DOHH2 (cell line): ENCODE data around the gene IL20.
A peak's percentile ranks its signal among the peaks of the same experiment; 100 is the strongest.

Experiments used
- H3F3A ChIP-seq: fragments of 200-600 bp; sonication (generic), shearing (Covaris generic); 2 replicates; pipeline ENCODE4 v1.6.0; 2016; ENCODE audit warnings: antibody characterized with exemption, mild to moderate bottlenecking; ENCODE audit not compliant: control insufficient read depth, insufficient read depth
- H3K27ac ChIP-seq: fragments of 200-600 bp; sonication (generic); 2 replicates; pipeline ENCODE4 v1.5.1; 2014; ENCODE audit warnings: low read depth, mild to moderate bottlenecking, low read length, moderate library complexity
- H3K27me3 ChIP-seq: fragments of 200-600 bp; sonication (generic); 2 replicates; pipeline ENCODE4 v1.6.1; 2014; ENCODE audit warnings: mild to moderate bottlenecking, low read length, mixed read lengths; ENCODE audit not compliant: control insufficient read depth
- H3K36me3 ChIP-seq: fragments of 200-600 bp; sonication (generic); 2 replicates; pipeline ENCODE4 v1.6.1; 2014; ENCODE audit warnings: mild to moderate bottlenecking, low read length, moderate library complexity, mixed read lengths; ENCODE audit not compliant: control insufficient read depth
- H3K4me1 ChIP-seq: fragments of 200-600 bp; sonication (generic); 2 replicates; pipeline ENCODE4 v1.6.1; 2014; ENCODE audit warnings: mild to moderate bottlenecking, low read length, mixed read lengths; ENCODE audit not compliant: control insufficient read depth
- H3K4me2 ChIP-seq: fragments of 200-600 bp; sonication (generic); 2 replicates; pipeline ENCODE4 v1.6.0; 2014; ENCODE audit warnings: mild to moderate bottlenecking, low read length, moderate library complexity
- H3K4me3 ChIP-seq: fragments of 200-600 bp; sonication (generic); 2 replicates; pipeline ENCODE4 v1.5.1; 2014; ENCODE audit warnings: mild to moderate bottlenecking, low read length, mixed read lengths
- H3K79me2 ChIP-seq: fragments of 200-600 bp; sonication (generic); 2 replicates; pipeline ENCODE4 v1.6.1; 2014; ENCODE audit warnings: mild to moderate bottlenecking, low read length, mixed read lengths; ENCODE audit not compliant: control insufficient read depth
- H3K9me2 ChIP-seq: fragments of 200-600 bp; sonication (generic); replicated peaks from 2 replicates; pipeline ENCODE4 v1.6.1; 2014; ENCODE audit warnings: mild to moderate bottlenecking, low read length, mixed read lengths; ENCODE audit not compliant: control insufficient read depth
- H3K9me3 ChIP-seq: fragments of 200-600 bp; sonication (generic); 2 replicates; pipeline ENCODE4 v1.6.1; 2014; ENCODE audit warnings: antibody characterized with exemption, low read length, mixed read lengths; ENCODE audit not compliant: control insufficient read depth, insufficient read depth
- H4K20me1 ChIP-seq: fragments of 200-600 bp; sonication (generic); 2 replicates; pipeline ENCODE4 v1.6.0; 2014; ENCODE audit warnings: low read depth, mild to moderate bottlenecking, antibody characterized with exemption, low read length, moderate library complexity; ENCODE audit not compliant: control insufficient read depth, insufficient read depth
- EZH2phosphoT487 ChIP-seq: fragments of 200-600 bp; sonication (generic); IDR thresholded peaks from 2 replicates; pipeline ENCODE4 v1.6.1; 2017; ENCODE audit warnings: borderline replicate concordance, mild to moderate bottlenecking, antibody characterized with exemption, low read length, moderate library complexity, mixed read lengths
- TF ChIP-seq, protein P1 (sequence below): fragments of 200-600 bp; sonication (generic); IDR thresholded peaks from one replicate; pipeline ENCODE4 v1.5.1; 2014; ENCODE audit warnings: antibody characterized with exemption, mild to moderate bottlenecking, low read depth, low read length; ENCODE audit not compliant: poor library complexity, severe bottlenecking

IL20 gene

DNA sequence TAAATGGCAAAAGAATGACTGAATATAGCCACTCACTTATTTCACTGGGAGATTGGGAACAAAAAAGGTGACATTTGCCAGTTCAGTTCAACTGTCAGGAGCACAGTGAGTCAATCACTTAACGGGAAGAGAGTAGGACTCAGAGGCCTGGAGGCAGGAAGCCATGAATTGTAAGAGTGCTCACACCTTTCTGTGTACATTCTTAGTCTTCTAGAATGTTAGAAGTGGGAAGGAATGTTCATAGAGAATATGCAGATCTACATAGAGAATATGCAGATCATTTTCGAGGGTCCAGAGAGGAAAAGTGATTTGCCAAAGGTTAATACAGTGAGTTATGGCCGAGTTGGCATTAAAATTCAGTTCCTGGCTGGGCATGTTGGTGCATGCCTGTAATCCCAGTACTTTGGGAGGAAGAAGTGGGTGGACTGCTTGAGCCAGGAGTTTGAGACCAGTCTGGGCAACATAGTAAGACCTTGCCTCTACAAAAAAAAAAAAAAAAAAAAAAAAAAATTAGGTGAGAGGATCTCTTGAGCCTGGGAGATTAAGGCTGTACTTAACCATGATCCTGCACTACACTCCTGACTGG lies 8.3 kb downstream of the IL20 start:
- no peak overlapping the region for H3K4me2 ChIP-seq
- H3K36me3 ChIP-seq: no peaks in the 10 kb centered on the region
- H3F3A ChIP-seq: no peaks in the 10 kb centered on the region
- TF ChIP-seq, protein P1, sequence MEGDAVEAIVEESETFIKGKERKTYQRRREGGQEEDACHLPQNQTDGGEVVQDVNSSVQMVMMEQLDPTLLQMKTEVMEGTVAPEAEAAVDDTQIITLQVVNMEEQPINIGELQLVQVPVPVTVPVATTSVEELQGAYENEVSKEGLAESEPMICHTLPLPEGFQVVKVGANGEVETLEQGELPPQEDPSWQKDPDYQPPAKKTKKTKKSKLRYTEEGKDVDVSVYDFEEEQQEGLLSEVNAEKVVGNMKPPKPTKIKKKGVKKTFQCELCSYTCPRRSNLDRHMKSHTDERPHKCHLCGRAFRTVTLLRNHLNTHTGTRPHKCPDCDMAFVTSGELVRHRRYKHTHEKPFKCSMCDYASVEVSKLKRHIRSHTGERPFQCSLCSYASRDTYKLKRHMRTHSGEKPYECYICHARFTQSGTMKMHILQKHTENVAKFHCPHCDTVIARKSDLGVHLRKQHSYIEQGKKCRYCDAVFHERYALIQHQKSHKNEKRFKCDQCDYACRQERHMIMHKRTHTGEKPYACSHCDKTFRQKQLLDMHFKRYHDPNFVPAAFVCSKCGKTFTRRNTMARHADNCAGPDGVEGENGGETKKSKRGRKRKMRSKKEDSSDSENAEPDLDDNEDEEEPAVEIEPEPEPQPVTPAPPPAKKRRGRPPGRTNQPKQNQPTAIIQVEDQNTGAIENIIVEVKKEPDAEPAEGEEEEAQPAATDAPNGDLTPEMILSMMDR: no peak
- no peak for TF ChIP-seq EZH2phosphoT487
- no peaks in the 10 kb centered on the region for H3K4me1 ChIP-seq
- H3K79me2 ChIP-seq: no peaks in the 10 kb centered on the region
- no peaks in the 10 kb centered on the region for H4K20me1 ChIP-seq
- 0 out of 2 replicates have a peak, but pooled peaks cover 2% of the 10 kb centered on the region for H3K27me3 ChIP-seq
- peaks cover 16% of the 10 kb centered on the region for H3K9me3 ChIP-seq
- no peak overlapping the region for H3K4me3 ChIP-seq
- H3K9me2 ChIP-seq: no peaks in the 10 kb centered on the region
- H3K27ac ChIP-seq: no peak overlapping the region

DNA sequence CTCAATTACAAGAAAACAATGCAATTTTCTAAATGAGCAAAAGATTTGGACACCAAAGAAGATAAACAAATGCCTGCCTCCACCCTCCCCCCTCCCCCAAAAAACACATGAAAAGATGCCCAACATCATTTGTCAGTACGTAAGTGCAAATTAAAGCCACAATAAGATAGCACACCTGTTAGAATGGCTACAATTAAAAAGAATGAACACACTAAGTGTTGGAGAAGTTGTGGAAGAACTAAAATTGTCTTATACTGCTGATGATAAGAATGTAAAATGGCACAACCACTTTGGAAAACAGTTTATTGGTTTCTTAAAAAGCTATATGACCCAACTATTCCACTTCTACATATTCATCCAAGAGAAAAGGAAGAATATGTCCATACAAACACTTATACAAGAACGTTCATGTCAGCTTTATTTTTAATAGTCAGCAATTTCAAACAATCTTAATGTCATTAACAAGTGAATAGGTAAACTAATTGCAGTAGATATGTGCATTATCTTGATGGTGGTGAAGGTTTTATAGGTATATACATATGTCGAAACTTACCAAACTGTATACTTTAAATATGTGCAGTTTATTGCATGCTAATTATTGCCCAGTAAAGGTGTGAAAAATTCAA lies 10.4 kb downstream of the IL20 start:
- H3K27me3 ChIP-seq: no peaks in the 10 kb centered on the region
- H4K20me1 ChIP-seq: no peaks in the 10 kb centered on the region
- no peaks in the 10 kb centered on the region for H3K79me2 ChIP-seq
- TF ChIP-seq, protein P1: no peak
- no peak for TF ChIP-seq EZH2phosphoT487
- no peak overlapping the region for H3K27ac ChIP-seq
- no peaks in the 10 kb centered on the region for H3K4me1 ChIP-seq
- peaks cover 16% of the 10 kb centered on the region for H3K9me3 ChIP-seq
- H3K9me2 ChIP-seq: no peaks in the 10 kb centered on the region
- no peaks in the 10 kb centered on the region for H3F3A ChIP-seq
- no peaks in the 10 kb centered on the region for H3K36me3 ChIP-seq
- H3K4me2 ChIP-seq: no peak overlapping the region
- no peak overlapping the region for H3K4me3 ChIP-seq

DNA sequence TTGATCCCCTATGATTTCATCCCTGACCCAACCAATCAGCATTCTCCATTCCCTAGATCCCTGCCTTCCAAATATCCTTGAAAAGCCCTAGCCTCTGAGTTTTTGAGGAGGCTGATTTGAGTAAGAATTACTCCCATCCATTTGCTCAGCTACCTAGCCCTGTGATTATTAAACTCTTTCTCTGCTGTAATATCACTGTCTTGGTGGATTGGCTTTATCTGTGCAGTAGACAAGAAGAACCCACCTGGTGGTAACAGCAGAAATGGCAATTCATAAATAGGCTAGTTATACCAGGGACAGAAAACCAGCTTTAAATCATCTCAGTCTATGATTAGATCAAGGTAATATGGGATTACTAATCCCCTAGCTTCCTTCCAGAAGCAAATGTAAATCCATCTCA lies 13.0 kb downstream of the IL20 start:
- H4K20me1 ChIP-seq: no peaks in the 10 kb centered on the region
- peaks cover 16% of the 10 kb centered on the region for H3K9me3 ChIP-seq
- no peak for TF ChIP-seq EZH2phosphoT487
- TF ChIP-seq, protein P1: peak; percentile 30
- no peaks in the 10 kb centered on the region for H3K79me2 ChIP-seq
- no peaks in the 10 kb centered on the region for H3K4me1 ChIP-seq
- H3K36me3 ChIP-seq: no peaks in the 10 kb centered on the region
- no peak overlapping the region for H3K4me3 ChIP-seq
- H3F3A ChIP-seq: no peaks in the 10 kb centered on the region
- no peak overlapping the region for H3K4me2 ChIP-seq
- H3K27me3 ChIP-seq: no peaks in the 10 kb centered on the region
- H3K9me2 ChIP-seq: no peaks in the 10 kb centered on the region
- H3K27ac ChIP-seq: no peak overlapping the region
